OCI-M1 (cell line): ENCODE data around the gene ART5.
"Not testable (repeated sequence)": the region's sequence is repeated elsewhere in the genome, so short reads cannot be mapped to it uniquely, and the experiment has no call there.

ENCODE experiments used
- DNase-seq: peaks from one replicate; lab custom pipeline; 2025; lab: John Stamatoyannopoulos, UW

ART5 gene

GRCh38 chr11:3658252-3658651 lies 16.5 kb upstream of the ART5 start:
- DNase-seq = no peak

GRCh38 chr11:3657331-3657730 lies 15.5 kb upstream of the ART5 start:
- not testable (repeated sequence) for DNase-seq

- DNase-seq = no peak
Measured at GRCh38 chr11:3655547-3655946, 13.8 kb upstream of the ART5 start.

GRCh38 chr11:3652514-3652913 lies 10.7 kb upstream of the ART5 start:
- not testable (repeated sequence) for DNase-seq

- not testable (repeated sequence) for DNase-seq
Measured at GRCh38 chr11:3649374-3649773, 7.6 kb upstream of the ART5 start.

GRCh38 chr11:3648843-3649242 lies 7.1 kb upstream of the ART5 start:
- DNase-seq = not testable (repeated sequence)

- DNase-seq = no peak
Measured at GRCh38 chr11:3645552-3645951, 3.8 kb upstream of the ART5 start.

GRCh38 chr11:3644817-3645235 lies 3.0 kb upstream of the ART5 start, which contains the start of gene ART1:
ART1 (plus strand) TSS chr11:3645128; CDS start chr11:3659214, 14,086 bp downstream.
- DNase-seq = peak; percentile 48

GRCh38 chr11:3643102-3643546 lies 1.3 kb upstream of the ART5 start:
- DNase-seq = not testable (repeated sequence)

- peak; percentile 41 for DNase-seq
Measured at GRCh38 chr11:3642071-3642951, 519 bp upstream of the ART5 start.

- DNase-seq = no peak
Measured at GRCh38 chr11:3641191-3641590, 601 bp downstream of the ART5 start.

- DNase-seq = no peak
Measured at GRCh38 chr11:3639841-3640240, 2.0 kb downstream of the ART5 start.

GRCh38 chr11:3638513-3638912 lies 3.3 kb downstream of the ART5 start:
- DNase-seq = no peak

- no peak for DNase-seq
Measured at GRCh38 chr11:3637201-3637600, 4.6 kb downstream of the ART5 start.

- DNase-seq = no peak
Measured at GRCh38 chr11:3635641-3636375, 6.0 kb downstream of the ART5 start.

- no peak for DNase-seq
Measured at GRCh38 chr11:3632070-3632660, 9.6 kb downstream of the ART5 start.

GRCh38 chr11:3631331-3631730 lies 10.5 kb downstream of the ART5 start:
- no peak for DNase-seq

GRCh38 chr11:3627291-3627690 lies 14.5 kb downstream of the ART5 start:
- no peak for DNase-seq

GRCh38 chr11:3626250-3626960 lies 15.4 kb downstream of the ART5 start:
- DNase-seq = no peak

GRCh38 chr11:3623767-3624458 lies 17.9 kb downstream of the ART5 start:
- DNase-seq = no peak

GRCh38 chr11:3623121-3623520 lies 18.7 kb downstream of the ART5 start:
- no peak for DNase-seq
